Neutrophil (primary cell): ENCODE results near the gene RHO.

Source experiments
- H3K27ac ChIP-seq: fragments of 200-600 bp; sonication (generic); 2 replicates; pipeline ENCODE4 v1.5.1; 2016; ENCODE audit warnings: mild to moderate bottlenecking, moderate library complexity
- H3K27me3 ChIP-seq: fragments of 200-600 bp; sonication (generic); 2 replicates; pipeline ENCODE4 v1.6.0; 2016; ENCODE audit warnings: mild to moderate bottlenecking
- H3K36me3 ChIP-seq: fragments of 200-600 bp; sonication (generic); 2 replicates; pipeline ENCODE4 v1.5.1; 2017
- H3K4me1 ChIP-seq, 2 experiments: fragments of 200-600 bp in 1 of 2; sonication (generic) in 1 of 2; 1 replicate in 1 of 2; 2 replicates in 1 of 2; pipeline versions ENCODE4 v1.5.1 to v1.6.1; 2013 to 2016; ENCODE audit warnings: low read depth in 1 of 2, low read length in 1 of 2, mild to moderate bottlenecking in 1 of 2, moderate library complexity in 1 of 2; ENCODE audit not compliant: control insufficient read depth in 1 of 2, insufficient read depth in 1 of 2
- H3K4me3 ChIP-seq, 2 experiments: fragments of 200-600 bp in 1 of 2; sonication (generic) in 1 of 2; 1 replicate in 1 of 2; 2 replicates in 1 of 2; pipeline ENCODE4 v1.5.1; 2013 to 2016; ENCODE audit warnings: low read depth in 1 of 2, low read length in 1 of 2, mild to moderate bottlenecking in 1 of 2, moderate library complexity in 1 of 2
- H3K9me3 ChIP-seq: fragments of 200-600 bp; sonication (generic); 2 replicates; pipeline ENCODE4 v1.5.1; 2016
- CTCF ChIP-seq: fragments of 200-600 bp; sonication (generic); IDR thresholded peaks from 2 replicates; pipeline ENCODE4 v1.5.1; 2016; ENCODE audit warnings: antibody characterized with exemption

RHO gene

GRCh38 chr3:129560269-129560787 lies 31.9 kb downstream of the RHO start:
- Histone ChIP-seq H3K36me3 (no peaks in the 10 kb centered on the region), H3K27ac (no peak overlapping the region), H3K4me1 (no peaks in the 10 kb centered on the region), H3K9me3 (no peaks in the 10 kb centered on the region), H3K27me3 (no peaks in the 10 kb centered on the region), H3K4me3 (no peak overlapping the region)
- TF ChIP-seq CTCF: no peak

DNA sequence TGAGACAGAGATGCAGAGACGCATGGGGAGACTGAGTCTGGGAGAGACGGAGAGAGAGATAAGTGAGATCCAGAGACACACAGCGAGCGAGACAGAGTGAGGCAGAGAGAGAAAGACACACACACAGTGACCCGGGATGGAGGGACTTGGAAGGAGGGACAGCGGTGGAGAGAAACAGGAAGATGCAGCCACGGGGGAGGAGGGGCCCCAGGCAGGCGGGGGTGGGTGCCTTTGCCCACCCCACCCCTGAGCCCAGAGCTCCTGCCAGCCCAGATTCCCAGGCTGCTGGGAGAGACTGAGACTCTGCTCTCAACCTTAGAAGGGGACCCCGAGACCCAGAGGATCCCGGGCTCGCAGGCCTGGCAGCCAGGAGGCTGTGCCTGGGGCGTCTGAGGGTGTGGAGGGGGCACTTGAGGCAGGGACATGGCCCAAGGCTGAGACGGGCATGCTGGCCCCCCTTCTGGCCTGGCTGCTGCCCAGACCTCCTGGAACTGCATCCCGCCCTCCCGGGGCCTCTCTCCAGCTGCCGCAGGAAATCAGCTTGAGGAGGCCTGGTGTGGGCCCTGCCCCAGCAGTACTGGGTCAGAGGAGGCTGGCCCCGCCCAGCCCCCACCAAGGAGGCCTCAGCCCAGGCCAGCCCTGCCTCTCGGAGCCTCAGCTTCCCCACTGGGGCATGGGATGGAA lies 32.6 kb downstream of the RHO start:
- no peak for TF ChIP-seq CTCF
- Histone ChIP-seq H3K36me3 (no peaks in the 10 kb centered on the region), H3K4me3 (no peak overlapping the region), H3K4me1 (no peaks in the 10 kb centered on the region), H3K27ac (no peak overlapping the region), H3K27me3 (no peaks in the 10 kb centered on the region), H3K9me3 (no peaks in the 10 kb centered on the region)

DNA sequence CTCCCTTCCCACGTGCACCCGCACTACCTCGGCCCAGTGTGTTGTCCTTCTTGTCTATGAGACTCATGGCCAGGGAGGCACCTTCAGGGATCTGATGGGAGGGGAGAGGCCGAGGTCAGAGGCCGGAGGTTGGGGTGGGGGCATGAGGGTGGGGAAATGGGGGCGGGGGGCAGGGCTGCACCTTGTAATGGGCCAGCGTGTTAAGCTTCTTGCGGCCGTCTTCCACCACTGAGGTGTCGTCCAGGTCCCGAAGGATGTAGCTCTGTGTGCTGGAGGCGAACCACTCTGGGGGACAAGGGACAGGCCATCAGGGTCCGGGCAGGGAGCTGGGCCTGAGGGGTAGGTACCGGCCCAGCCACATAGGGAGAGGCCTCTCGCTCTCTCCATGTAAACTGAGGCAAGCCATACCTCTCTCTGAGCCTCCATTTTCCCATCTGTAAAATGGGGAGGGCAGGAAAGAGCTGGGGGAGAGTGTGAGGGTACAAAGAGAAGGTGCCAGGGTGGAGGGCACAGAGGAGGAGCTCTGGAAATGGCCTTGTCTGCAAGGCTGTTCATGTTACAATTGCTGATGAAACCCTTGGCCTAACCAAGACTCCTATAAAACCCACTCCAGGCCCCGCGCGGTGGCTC lies 33.3 kb downstream of the RHO start:
- H3K4me3 ChIP-seq: no peak overlapping the region
- TF ChIP-seq CTCF: no peak
- H3K36me3 ChIP-seq: no peaks in the 10 kb centered on the region
- H3K27ac ChIP-seq: no peak overlapping the region
- no peaks in the 10 kb centered on the region for H3K4me1 ChIP-seq
- H3K9me3 ChIP-seq: no peaks in the 10 kb centered on the region
- H3K27me3 ChIP-seq: no peaks in the 10 kb centered on the region

- TF ChIP-seq CTCF: no peak
- no peaks in the 10 kb centered on the region for H3K9me3 ChIP-seq
- no peak overlapping the region for H3K4me3 ChIP-seq
- no peaks in the 10 kb centered on the region for H3K27me3 ChIP-seq
- H3K4me1 ChIP-seq: no peaks in the 10 kb centered on the region
- H3K36me3 ChIP-seq: no peaks in the 10 kb centered on the region
- no peak overlapping the region for H3K27ac ChIP-seq
Observed at GRCh38 chr3:129562803-129563202, 34.4 kb downstream of the RHO start.

DNA sequence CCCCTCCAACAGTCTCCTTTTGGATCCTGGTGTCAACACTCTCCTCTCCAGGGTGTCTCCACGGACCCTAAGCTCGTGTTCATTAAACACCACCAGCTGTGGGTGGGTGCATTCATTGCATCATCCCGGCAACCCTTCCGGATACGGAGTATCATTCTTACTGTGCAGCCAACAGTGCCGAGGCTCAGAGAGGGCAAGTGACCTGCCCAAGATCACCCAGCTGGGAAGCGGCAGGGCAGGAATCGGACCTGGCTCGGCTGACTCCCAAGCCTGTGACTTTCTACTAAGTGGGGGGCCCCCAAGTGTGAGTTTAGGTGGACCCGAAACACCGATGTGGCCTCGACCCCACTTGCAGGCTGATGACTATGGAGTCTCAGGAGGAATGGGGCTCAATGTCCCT lies 34.9 kb downstream of the RHO start:
- no peaks in the 10 kb centered on the region for H3K4me1 ChIP-seq
- no peak overlapping the region for H3K27ac ChIP-seq
- H3K9me3 ChIP-seq: no peaks in the 10 kb centered on the region
- no peaks in the 10 kb centered on the region for H3K27me3 ChIP-seq
- no peak for TF ChIP-seq CTCF
- H3K4me3 ChIP-seq: no peak overlapping the region
- H3K36me3 ChIP-seq: no peaks in the 10 kb centered on the region
